Measurements from ENCODE around the gene LUZP2.

GRCh38 chr11:24678703-24679348 lies 182.0 kb downstream of the LUZP2 start:
- TF ChIP-seq CTCF (IDR thresholded peaks at IDR 0.05) (no peak), ZFX (IDR thresholded peaks at IDR 0.05; ENCODE audit: borderline replicate concordance) (no peak)

Data from 22Rv1 (cell line).